HG02885 (cell line): ENCODE measurements around the gene OTOF.

Experiments used
- ATAC-seq: cut with Tn5 transposase; IDR thresholded peaks from one replicate; pipeline ENCODE4 v1.9.1; 2021; ENCODE audit warnings: mild to moderate bottlenecking; ENCODE audit not compliant: unreplicated experiment, poor library complexity

The OTOF gene

DNA sequence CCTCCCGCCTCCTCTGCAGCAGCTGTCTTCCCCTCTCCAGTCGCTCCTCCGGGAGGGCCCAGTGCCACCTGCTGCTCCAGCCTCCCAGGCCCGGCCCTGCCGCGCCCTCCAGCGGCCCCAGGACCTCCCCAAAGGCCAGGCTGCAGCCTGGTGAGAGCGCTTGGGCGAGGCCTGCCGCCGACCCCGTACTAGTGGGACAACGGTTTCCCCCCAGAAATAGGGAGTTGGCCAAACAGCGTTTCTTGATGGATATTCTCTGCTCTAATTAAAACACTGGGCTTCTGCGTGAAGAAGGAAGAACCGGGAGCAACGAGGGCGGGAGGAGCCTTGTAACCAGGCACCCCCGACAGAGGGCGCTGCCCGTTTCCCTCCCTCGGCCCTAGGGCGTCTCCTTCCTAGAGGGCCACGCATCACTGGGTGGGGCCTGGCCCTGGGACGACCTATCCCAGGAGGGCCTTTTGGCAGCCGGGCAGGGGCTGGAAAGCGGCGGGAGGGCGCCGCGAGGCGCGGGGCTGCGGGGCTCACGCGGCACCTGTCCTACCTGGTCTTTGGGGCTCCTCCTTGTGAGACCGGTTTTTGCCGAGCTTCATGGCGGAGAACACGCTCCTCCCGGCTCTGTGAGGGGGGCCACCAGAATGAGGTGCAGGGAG, 25.4 kb upstream of the OTOF start:
- ATAC-seq = no peak

GRCh38 chr2:26500406-26500805, 22.5 kb upstream of the OTOF start:
- ATAC-seq = no peak

- ATAC-seq = no peak
Observed at GRCh38 chr2:26495705-26496297, 17.9 kb upstream of the OTOF start.

DNA sequence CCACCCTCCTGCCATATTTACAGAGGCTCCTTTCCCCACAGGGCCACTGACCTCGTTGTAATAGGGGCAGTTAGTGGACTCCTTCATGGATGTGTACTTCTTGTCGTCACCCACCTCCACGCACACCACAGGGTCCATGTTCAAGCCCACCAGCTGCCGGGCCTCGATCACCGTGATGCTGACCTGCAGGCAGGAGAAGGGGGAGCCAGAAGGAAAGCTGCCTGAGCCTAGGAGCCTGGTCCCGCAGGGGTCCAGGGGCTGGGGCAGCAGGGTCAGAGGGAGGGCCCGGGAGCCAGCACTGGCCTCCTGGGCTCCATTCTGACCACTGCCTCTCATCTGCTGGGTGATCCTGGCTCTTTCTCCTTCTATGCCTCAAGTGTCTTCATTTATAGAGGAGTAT, 17.0 kb upstream of the OTOF start:
- ATAC-seq = no peak

DNA sequence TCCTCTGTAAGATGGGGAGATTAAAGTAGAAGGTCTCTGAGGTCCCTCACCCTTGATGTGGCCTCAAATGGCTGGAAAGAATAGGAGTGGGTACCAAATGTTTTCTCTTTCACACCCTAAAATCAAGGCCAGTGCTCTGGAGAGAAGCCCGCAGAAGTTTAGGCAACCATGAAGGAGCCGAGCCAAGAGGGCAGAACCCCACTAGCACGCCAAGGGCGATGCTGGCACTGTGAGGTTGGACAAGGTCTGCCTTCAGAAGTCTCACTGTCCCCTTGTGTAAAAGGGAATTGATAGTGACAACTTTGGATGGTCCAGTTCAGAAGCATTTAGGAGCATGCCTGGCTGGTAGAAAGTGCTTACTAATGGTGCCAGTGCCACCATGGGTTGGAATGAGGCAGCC, 16.3 kb upstream of the OTOF start:
- ATAC-seq = no peak

- ATAC-seq = no peak
Observed at GRCh38 chr2:26493566-26493965, 15.6 kb upstream of the OTOF start.

DNA sequence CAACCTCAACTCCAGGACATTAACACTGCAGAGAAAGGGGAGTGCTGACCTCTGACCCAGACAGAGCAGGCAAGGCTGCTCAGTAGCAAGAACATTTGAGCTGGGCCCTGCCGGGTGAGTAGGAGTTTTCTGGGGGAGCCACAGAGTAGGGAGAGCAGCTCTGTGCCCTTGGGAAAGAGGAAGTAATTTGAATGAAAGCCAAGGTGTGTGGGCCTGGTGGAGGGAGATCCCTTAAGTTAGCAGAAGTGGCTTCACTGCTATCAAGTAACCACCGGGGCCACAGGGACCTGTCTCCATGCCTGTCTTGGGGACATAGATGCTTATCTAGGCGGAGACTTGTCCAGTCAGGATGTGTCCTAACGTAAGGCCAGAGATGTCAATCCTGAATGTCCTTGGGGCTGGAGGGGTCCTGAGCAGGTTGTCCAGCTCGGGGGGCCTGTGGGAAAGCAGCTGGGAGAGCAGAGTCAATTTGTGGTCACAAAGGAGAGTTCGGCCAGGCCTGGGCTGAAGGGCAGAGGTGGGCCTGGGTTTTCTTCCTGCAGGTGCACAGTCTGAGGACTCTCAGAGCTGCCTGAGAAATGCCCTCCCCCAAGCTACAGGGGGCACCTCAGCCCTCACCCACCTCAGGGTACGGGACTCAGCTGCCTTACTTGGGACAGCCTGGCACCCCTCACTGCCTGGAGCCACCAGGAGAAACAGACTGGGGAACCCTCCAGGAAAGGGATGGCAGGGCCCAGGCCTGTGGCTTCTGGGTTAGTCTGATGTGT, 15.0 kb upstream of the OTOF start:
- ATAC-seq = no peak

DNA sequence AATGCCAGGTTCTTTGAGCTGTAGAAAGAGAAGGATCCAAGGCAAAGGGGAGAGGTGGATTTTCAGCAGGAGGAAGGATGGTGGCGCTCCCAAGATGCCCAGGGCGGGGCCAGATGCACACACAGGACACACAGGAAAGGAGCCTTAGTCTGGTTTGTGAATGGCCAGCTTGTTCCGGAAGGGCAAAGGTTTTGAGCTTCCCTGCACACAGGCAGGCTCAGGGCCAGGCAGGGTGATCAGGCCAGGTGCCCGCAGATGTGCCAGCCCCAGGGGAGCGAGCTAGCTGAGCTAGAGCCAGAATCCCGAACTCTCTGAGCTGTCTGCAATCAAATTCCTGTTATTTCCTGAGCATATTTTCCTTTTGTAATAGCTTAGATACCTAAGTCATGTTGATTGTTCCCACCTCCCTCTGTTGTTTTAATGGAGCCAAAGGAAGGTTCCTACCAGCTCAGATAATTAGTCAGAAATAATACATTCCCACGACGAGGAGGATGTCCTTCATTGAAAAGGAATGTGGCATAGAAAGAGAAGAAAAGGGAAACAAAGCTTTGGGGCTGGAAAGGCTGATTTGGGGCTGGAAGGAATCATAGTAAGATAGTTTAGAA, 13.7 kb upstream of the OTOF start:
- ATAC-seq = no peak

- ATAC-seq = no peak
Observed at GRCh38 chr2:26489213-26489850, 11.4 kb upstream of the OTOF start.

- no peak for ATAC-seq
Observed at GRCh38 chr2:26488463-26489212, 10.7 kb upstream of the OTOF start.

DNA sequence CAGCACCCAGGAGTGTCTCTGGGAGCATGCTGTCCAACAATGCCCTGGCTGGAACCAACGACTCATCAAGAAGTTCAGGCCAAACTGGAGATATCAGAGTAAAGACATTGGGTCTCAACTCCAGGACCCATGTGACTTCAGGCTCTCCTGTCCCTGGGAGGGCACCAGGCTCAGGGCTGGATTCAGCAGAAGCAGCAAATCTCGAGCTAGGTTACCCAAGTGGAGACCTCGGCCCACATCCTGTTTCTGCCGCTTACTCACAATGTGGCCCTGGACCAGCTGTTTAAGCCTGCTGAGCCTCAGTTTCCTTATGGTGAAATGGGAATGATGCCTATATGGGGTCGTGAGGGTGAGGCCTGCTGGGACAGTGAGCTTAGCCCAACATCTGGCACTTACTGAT, 9.3 kb upstream of the OTOF start:
- ATAC-seq = no peak

DNA sequence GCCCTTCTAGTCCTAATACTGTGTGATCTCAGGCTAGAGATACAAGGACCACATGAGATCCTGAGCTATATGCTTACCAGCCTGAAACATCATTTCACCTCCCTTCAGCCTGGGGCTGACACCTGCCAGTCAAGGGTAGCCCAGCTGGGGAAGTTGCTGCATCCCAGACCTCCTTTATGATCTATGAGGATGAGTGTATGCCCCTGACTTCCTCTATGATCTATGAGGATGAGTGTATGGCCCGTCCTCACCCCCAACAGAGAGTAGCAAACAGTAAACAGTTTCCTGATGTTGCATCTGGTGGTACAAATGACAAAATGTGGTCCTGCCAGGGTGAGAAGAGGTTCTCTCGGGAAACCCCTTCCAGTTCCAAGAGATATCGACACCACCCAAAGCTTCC, 8.9 kb upstream of the OTOF start:
- no peak for ATAC-seq

DNA sequence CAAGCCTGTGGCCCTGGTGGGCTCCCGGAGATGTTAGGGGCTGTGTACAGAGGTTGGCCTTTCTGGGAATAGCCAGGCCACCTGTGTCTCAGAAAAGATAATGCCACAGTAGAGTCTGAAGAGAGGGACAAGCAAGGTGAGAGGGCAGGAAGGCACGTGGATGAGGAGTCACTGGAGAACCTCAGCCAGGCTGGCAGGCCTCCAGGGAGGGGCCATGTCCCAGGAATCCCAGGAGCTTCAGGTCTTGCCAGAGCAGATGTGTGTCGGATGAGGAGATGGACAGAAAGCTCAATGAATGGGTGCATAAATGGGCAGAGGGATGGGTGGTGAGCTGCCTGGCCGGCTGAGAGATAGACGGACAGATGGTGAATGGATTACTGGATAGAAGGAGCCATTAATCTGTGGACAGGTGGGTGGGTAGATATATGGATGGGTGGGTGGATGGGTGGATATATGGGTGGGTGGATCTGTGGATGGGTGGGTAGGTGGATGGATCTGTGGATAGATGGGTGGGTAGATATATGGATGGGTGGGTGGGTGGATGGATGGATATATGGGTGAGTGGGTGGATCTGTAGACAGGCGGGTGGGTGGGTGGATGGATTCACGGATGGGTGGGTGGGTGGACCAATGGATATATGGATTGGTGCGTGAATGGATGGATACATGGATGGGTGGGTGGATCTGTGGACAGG, 7.9 kb upstream of the OTOF start:
- no peak for ATAC-seq

DNA sequence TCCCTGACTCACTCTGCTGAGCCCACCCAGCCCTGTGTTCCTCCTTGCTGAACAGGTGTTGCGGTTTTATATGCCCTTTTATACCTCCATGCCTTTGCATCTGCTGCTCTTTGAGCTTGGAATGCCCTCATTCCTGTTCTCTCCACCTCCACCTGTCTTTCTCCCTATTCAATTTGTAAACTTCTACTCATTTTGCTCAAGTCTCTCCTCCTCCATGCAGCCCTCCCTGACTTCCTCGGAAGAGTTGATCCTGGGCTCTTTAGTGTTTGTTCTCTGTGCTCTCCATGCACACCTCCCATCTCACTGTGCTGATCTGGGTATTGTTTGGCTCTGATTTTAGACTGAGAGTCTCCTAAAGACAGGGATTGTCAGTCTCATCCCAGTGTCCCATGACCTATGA, 7.2 kb upstream of the OTOF start:
- no peak for ATAC-seq

DNA sequence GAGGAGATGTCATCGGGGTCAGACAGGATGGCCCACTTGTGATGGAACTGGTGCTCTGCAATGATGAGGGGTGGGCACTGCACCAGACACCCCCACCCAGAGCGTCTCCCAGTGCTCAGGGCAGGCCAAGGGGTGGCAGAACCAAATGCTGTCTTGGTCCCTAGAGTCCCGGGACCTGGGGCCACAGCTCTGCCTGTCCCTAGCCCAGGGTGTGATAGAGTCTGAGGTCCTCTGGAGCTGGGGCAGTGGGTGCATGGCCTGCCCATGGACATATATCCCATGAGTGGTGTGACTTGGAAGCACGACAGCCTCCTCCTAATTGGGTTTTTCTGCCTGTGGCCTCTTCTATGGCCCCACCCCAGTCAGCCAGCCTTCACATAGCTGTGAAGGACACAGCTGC, 6.7 kb upstream of the OTOF start:
- no peak for ATAC-seq

DNA sequence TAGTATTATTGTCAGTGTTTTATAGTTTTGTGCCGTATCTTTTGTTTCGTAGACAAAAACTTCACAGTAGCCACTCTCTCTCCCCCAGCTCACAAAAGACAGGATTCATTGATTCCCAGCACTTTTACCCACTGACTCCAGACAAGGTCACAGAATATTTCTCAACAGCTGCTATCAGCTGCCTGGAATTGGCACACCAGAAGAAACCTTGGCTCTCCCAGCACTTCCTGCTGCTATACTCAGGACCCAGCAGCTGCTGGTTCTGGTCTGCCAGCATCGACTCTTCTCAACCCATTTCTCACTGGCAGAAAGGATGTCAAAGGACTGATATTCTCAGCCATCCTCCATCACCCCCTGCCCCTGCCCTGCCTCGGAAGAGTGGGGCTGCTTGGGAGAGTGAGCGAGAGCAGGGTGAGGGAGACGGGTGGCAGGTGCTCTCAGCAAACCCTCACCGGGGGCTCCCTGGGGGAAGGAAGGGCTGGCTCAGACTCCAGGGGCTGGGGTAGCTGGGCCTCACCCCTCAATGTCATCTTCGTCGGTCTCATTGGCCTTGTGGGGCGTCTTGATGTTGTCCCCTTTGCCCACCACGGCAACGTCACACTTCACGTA, 6.1 kb upstream of the OTOF start:
- no peak for ATAC-seq

GRCh38 chr2:26483516-26483915, 5.6 kb upstream of the OTOF start:
- ATAC-seq = no peak

- no peak for ATAC-seq
Observed at GRCh38 chr2:26483027-26483326, 5.1 kb upstream of the OTOF start.

DNA sequence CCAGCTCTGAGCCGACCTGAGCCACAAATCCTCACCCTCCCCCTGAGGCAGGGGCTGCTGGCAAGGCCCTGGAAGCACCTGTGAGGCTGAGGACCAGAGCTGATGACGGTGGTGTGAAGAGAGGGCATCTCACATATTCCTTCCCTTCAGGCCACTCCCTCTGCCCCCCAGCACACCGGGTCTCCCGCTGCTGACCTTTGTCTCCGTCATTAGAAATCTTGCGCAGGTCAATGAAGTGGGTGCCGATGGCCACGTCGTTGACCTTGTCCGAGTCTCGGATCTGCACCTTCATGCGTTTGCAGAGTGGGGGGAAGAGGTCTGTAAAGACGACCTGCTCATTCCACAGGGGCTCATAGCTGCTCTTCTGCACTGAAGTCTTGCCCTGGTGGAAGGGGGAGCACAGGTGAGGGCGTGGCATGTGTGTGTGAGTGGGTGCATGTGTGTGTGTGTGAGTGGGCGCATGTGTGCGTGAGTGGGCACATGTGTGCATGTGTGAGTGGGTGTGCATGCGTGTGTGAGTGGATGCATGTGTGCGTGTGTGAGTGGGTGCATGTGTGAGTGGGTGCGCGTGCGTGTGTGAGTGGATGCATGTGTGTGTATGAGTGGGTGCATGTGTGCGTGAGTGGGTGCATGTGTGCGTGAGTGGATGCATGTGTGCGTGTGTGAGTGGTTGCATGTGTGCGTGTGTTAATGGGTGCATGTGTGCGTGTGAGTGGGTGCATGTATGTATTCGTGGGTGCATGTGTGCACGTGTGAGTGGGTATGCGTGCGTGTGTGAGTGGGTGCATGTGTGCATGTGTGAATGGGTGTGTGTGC, 4.5 kb upstream of the OTOF start:
- ATAC-seq = no peak
